ENCODE measurements around the gene ADRA2B.
A peak's percentile ranks its signal among the peaks of the same experiment; 100 is the strongest.

ADRA2B gene

DNA sequence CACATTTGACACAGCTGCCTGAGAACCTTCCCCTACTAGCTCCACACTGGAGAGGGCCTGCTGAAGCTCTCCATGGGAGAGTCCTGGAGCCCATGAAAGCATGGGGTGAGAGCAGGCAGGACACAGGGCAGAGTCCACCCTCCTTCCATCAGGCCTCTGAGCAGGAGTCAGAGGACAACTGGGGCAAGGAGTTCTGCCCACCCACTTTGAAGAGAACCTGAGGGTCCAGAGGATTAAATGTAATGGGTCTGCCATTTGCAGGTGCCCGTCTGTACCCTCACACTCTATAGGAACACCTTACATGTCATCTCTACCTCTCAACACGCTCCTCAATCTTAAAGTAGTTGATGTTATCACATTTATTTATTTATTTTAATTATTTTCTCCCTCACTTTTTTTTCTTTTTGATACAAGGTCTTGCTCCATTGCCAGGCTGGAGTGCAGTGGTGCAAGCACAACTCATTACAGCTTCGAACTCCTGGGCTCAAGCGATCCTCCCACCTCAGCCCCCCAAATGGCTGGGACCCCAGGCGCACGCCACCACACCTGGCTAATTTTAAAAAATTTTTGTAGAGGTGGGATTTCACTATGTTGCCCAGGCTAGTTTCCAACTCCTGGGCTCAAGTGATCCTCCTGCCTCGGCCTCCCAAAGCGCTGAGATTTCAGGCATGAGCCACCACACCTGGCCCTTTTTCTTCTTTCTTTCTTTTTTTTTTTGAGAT lies 10.2 kb downstream of the ADRA2B start:
- Histone ChIP-seq H3K27me3 (ENCODE audit: low read depth) (no peaks in the 10 kb centered on the region), H3K4me3 (no peak overlapping the region), H3K36me3 (replicated peaks) (no peaks in the 10 kb centered on the region), H3K4me1 (no peaks in the 10 kb centered on the region), H3K9me3 (0 out of 2 replicates have a peak, but pooled peaks cover 5% of the 10 kb centered on the region)
- in situ Hi-C loops (cut with MboI; ENCODE audit: low sequenced_read_pairs) = loop anchor here (25.0 kb wide), 1 partner anchor 94 kb away; no protein-coding TSS in a partner anchor
- DNase-seq (ENCODE audit: low spot score in 2 of 2) = no peak

DNA sequence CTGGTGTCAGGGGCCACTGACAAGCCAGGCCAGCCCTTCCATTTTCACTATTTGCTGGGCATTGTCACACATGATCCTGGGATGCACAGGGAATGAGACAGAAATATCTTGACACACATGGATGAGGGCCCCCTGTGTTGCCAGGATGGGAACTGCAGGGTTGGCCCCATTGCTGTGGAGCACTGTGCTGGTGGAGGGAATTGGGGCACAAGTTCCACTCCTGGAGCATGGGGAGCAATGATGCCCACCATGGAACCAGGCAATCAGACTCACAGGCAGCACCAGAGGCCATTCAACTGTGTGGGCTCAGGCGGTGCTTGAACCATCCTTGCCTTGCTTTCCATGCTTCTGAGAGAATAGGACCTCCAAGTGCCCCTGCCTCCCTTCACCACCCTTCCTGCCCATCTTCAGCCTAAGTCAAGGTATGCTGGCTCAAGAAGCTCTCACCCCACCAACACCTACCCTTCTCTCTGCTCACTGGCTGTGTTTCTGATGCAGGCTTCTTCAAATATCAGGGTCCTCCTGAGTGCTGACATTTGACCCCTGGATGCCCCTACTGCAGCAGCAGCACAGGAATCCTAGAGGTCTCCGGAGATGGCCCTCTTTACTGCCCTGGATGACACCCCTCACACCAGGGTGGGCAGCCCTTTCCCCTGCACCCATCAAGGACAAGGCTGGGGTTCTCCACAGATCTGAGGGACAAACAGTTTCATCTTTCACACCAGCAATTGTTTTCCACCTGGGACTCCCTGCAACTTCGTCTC lies 11.0 kb downstream of the ADRA2B start:
- no peak for DNase-seq (ENCODE audit: low spot score in 2 of 2)
- H3K27me3 ChIP-seq (ENCODE audit: low read depth) = no peaks in the 10 kb centered on the region
- H3K36me3 ChIP-seq (replicated peaks) = no peaks in the 10 kb centered on the region
- in situ Hi-C loops (cut with MboI; ENCODE audit: low sequenced_read_pairs) = loop anchor here (25.0 kb wide), 1 partner anchor 93 kb away; no protein-coding TSS in a partner anchor
- H3K4me1 ChIP-seq = no peaks in the 10 kb centered on the region
- no peak overlapping the region for H3K4me3 ChIP-seq
- 0 out of 2 replicates have a peak, but pooled peaks cover 5% of the 10 kb centered on the region for H3K9me3 ChIP-seq

DNA sequence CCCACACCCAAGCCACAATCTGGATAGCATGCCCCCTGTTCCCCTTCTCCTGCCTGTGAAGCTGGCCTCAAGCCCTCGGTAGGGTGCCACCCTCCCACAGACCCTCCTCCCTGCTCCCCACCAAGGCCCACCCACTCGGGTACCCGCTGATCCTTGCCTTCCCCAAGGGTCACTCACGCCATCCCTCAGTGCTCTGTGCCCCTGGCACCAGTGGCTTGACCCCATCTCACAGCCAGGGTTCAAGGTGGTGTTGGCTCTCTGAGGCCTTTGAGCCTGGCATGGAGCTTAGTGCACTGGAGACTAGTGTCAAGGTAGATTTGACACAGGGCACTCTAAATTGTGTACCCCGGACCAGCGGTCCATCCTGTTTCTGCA lies 11.9 kb downstream of the ADRA2B start:
- Histone ChIP-seq H3K9me3 (0 out of 2 replicates have a peak, but pooled peaks cover 5% of the 10 kb centered on the region), H3K36me3 (replicated peaks) (no peaks in the 10 kb centered on the region), H3K27me3 (ENCODE audit: low read depth) (no peaks in the 10 kb centered on the region), H3K4me1 (no peaks in the 10 kb centered on the region), H3K4me3 (no peak overlapping the region)
- no peak for DNase-seq (ENCODE audit: low spot score in 2 of 2)
- in situ Hi-C loops (cut with MboI; ENCODE audit: low sequenced_read_pairs) = loop anchor here (25.0 kb wide), 1 partner anchor 92 kb away; no protein-coding TSS in a partner anchor

DNA sequence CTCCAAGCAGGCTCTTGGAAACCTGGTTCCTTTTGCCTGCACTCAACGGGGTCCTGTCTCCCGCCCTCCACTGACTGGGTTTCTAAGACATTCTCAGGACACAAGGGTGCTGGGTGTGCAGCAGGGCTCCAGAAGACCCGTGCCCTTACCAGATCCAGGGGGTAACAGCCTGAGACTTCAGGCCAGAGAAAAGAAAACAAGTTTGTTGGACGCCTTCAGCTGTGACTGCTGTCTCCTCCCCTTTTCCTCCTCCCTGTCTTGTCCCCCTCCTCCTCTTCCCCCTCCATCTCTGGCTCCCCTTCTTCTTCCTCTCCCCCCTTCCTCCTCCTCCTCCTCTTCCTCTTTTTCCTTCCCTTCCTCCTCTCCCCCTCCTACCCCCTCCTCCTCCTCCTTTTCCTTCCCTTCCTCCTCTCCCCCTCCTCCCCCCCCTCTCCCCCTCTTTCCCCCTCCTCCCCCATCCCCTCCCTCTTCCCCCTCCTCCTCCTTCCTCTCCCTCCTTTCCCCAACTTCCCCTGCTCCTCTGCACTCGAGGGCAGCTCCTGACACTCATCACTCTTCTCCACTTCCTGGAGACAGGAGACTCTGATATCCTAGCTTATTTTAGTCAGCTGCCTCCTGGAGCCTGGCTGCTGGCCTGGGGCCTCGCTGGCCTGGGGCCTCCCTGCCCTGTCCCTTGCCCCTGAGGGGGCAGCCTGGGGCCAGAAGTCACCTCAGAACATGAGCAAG lies 12.4 kb downstream of the ADRA2B start:
- no peaks in the 10 kb centered on the region for H3K27me3 ChIP-seq (ENCODE audit: low read depth)
- H3K9me3 ChIP-seq = 0 out of 2 replicates have a peak, but pooled peaks cover 5% of the 10 kb centered on the region
- no peak for DNase-seq (ENCODE audit: low spot score in 2 of 2)
- H3K36me3 ChIP-seq (replicated peaks) = no peaks in the 10 kb centered on the region
- no peaks in the 10 kb centered on the region for H3K4me1 ChIP-seq
- H3K4me3 ChIP-seq = no peak overlapping the region
- in situ Hi-C loops (cut with MboI; ENCODE audit: low sequenced_read_pairs) = loop anchor here (25.0 kb wide), 1 partner anchor 92 kb away; no protein-coding TSS in a partner anchor

DNA sequence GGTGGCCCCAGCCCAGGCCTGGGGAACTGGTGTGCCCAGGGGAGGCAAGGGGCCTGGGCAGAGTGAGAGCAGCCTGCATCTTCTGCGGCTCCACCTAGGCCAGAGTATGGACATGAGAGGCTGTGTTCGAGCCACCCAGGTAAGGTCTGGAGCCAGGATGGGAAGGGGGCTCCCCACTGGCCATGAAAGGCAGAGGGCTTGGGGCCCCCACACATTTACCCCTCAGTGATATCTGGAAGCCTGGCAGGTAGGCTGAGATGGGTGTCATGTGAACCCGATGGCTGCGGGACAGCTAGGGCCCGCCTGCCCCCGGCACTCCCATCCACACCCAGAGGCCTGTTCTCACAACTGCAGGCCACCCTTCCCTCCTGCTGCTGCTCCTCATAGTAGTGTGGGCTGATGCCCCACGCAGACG lies 13.2 kb downstream of the ADRA2B start:
- H3K9me3 ChIP-seq = 0 out of 2 replicates have a peak, but pooled peaks cover 5% of the 10 kb centered on the region
- no peaks in the 10 kb centered on the region for H3K27me3 ChIP-seq (ENCODE audit: low read depth)
- H3K36me3 ChIP-seq (replicated peaks) = no peaks in the 10 kb centered on the region
- no peak overlapping the region for H3K4me3 ChIP-seq
- H3K4me1 ChIP-seq = no peaks in the 10 kb centered on the region
- DNase-seq (ENCODE audit: low spot score in 2 of 2) = no peak
- in situ Hi-C loops (cut with MboI; ENCODE audit: low sequenced_read_pairs) = loop anchor here (25.0 kb wide), 1 partner anchor 91 kb away; no protein-coding TSS in a partner anchor

DNA sequence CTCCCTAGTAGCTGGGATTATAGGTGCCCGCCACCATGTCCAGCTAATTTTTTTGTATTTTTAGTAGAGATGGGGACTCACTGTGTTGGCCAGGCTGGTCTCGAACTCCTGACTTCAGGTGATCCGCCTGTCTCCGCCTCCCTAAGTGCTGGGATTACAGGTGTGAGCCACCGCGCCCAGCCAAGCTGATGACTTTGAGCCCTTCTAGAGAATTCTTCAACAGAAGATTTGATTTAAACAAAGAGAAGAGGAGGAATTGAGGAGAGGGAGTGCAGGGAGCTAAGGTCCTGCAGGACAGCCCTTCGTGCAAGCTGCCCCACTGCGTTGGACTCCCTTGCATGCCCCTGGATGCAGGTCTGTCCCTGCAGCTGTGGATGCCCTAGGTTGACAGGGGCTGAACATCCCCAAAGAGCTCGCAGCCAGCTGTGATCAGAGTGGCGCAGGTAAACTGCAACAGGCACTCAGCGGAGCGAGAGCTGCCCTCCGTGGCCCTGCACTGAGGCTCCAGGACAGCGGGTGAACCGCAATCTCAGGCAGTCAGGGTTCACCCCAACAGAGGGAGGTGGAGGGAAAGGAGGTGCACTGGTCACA lies 13.7 kb downstream of the ADRA2B start:
- peak in 1 of 2 experiments; percentile 2 for DNase-seq (ENCODE audit: low spot score in 2 of 2)
- in situ Hi-C loops (cut with MboI; ENCODE audit: low sequenced_read_pairs) = loop anchor here (25.0 kb wide), 1 partner anchor 90 kb away; no protein-coding TSS in a partner anchor

DNA sequence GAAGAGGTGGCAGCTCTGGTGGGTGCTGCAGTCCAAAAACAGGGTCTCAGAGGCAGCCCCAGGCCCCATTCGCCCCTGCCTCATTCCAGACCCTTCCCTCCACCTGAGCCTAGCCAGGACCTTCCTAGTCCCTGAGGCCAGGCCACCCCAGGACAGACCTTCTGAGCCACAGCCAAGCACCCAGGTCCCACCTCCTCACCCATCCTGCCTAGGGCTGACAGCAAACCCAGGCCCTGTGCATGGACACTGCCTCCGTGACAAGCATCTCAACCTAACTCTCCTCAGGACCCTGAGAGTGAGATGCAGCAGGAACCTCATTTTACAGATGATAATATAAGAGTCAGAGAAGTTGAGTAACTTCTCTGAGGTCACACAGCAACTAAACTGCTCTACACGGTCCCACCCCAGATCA lies 15.5 kb downstream of the ADRA2B start:
- Histone ChIP-seq H3K36me3 (replicated peaks) (no peaks in the 10 kb centered on the region), H3K27me3 (ENCODE audit: low read depth) (no peaks in the 10 kb centered on the region), H3K4me1 (no peaks in the 10 kb centered on the region), H3K4me3 (no peak overlapping the region), H3K9me3 (0 out of 2 replicates have a peak, but pooled peaks cover 5% of the 10 kb centered on the region)
- in situ Hi-C loops (cut with MboI; ENCODE audit: low sequenced_read_pairs) = loop anchor here (25.0 kb wide), 1 partner anchor 89 kb away; no protein-coding TSS in a partner anchor
- peak in 1 of 2 experiments; percentile 6 for DNase-seq (ENCODE audit: low spot score in 2 of 2)

More for the DNA sequence above, 13.7 kb downstream of the ADRA2B start:
- Histone ChIP-seq H3K4me1 (no peaks in the 10 kb centered on the region), H3K4me3 (no peak overlapping the region), H3K27me3 (ENCODE audit: low read depth) (no peaks in the 10 kb centered on the region), H3K36me3 (replicated peaks) (no peaks in the 10 kb centered on the region), H3K9me3 (0 out of 2 replicates have a peak, but pooled peaks cover 5% of the 10 kb centered on the region)

DNA sequence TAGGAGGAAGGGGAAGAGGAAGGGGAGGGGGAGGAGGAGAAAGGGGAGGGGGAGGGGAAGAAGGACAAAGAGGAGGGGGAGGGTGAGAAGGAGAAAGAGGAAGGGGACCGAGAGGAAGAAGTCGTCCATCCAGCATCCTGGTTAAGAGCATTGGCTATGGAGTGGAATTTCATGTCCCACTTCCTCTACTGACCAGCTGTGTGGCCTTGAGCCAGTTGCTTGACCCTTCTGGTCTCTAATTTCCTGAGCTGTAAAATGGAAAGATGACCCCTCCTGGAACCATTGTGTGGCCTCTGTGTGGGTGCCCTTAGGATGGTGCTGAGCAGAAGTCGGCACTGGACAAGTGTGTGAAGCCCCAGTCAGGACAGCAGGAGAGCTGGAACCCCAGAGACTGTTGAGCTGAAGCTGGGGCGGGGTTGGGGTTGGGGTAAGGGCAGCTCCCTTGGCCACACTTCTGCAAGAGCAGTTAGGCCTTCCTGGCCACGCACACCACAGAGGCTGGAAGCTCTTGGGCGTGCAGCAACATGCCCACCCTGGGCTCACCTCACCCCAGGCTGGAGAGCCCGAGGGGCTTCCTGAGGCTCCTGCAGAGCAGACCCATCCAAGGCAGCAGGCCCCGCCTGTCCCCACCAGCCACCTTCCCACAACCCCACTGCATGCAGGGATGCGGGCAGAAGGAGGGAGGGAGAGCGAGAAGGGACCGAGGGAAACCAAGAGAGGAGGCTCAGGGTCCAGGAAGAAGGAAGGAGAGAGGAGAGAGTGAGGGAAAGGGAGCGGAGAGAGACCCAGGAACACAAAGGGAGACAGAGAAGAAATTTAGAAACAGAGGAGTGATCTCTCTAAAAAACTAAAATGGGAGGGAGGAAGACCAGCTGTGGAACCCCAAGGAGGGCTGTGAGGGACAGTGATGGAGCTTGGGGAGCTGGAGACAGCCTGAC lies 16.2 kb downstream of the ADRA2B start:
- Histone ChIP-seq H3K9me3 (0 out of 2 replicates have a peak, but pooled peaks cover under 1% of the 10 kb centered on the region), H3K4me1 (peaks cover 4% of the 10 kb centered on the region), H3K4me3 (no peak overlapping the region), H3K27me3 (ENCODE audit: low read depth) (no peaks in the 10 kb centered on the region), H3K36me3 (replicated peaks) (no peaks in the 10 kb centered on the region)
- peak in 1 of 2 experiments; percentile 29 for DNase-seq (ENCODE audit: low spot score in 2 of 2)
- in situ Hi-C loops (cut with MboI; ENCODE audit: low sequenced_read_pairs) = loop anchor here (25.0 kb wide), 1 partner anchor 88 kb away; no protein-coding TSS in a partner anchor

DNA sequence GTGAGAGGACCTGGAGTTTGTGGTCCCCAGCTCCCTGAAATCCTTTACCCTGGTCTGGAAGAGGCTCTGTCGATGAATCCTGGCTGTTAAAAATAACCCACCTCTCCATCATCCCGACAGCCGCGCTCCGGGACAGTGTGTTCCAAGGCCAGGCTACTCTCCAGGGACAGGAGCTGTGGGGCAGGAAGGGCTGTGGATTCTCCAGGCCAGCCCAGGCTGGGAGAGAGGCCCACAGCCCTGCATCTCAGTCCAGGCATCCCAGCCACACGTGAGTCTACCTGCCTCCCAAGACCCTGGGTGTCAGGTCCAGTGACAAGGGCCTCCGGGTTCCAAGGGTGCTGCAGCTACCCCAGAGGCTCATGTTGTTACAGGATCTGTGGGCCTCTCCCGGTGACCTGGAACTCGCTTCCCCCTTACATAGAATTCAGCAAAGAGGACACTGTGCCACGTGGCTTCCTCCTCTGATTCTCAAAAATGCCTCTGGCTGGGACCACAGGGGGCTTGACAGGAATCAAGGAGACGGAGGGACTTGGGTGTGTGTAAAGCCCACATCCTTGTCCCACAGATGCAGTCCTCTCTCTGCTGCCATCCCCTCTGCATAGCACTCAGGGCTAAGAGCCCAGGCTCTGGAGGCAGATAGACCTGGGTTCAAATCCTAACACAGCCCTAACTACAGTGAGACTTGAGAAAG lies 17.3 kb downstream of the ADRA2B start:
- Histone ChIP-seq H3K9me3 (no peaks in the 10 kb centered on the region), H3K4me3 (no peak overlapping the region), H3K36me3 (replicated peaks) (no peaks in the 10 kb centered on the region), H3K27me3 (ENCODE audit: low read depth) (no peaks in the 10 kb centered on the region), H3K4me1 (peaks cover 11% of the 10 kb centered on the region)
- peak in 1 of 2 experiments; percentile 5 for DNase-seq (ENCODE audit: low spot score in 2 of 2)
- in situ Hi-C loops (cut with MboI; ENCODE audit: low sequenced_read_pairs) = no loop called here

DNA sequence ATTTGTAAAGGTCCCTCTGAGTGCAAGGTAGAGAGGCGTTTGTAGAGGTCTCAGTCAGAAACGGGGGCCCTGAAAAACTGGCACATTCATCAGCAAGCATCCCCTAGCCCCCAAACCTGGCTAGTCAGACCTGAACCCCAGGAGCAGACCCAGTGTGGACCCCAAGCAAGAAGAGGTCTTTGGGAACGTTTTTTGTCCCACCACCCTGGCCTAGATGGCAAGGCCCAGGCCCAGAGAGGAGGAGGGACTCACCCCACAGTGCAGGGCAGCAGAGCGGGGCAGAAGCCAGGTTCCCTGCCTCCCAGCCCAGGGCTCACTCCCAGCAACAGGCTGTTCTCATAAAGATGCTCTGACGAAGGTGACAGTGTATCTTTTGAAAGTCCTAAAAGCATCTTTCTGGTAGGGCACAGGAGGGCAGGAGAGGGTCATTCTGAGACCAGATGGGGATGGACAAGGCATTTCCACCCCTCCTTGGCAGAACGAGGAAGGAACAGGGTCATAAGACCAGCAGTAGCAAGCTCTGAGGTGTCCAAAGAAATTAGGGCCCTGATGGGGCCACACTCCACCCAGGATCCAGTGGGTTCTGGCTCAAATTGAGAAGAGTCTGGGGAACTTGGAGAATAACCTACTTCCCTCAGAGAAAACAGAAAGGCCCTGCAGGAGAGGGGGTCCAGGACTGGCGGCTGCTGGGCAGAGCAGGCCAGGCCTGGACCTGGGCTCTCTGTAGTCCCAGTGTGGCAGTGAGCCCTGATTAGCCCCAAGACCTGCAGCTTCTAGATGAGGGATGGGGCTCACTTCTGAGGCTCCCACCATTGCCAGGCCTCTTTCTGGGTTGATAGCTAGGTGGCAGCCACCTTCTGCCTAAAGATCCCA lies 18.2 kb downstream of the ADRA2B start:
- in situ Hi-C loops (cut with MboI; ENCODE audit: low sequenced_read_pairs) = no loop called here
- H3K27me3 ChIP-seq (ENCODE audit: low read depth) = no peaks in the 10 kb centered on the region
- no peaks in the 10 kb centered on the region for H3K9me3 ChIP-seq
- no peak overlapping the region for H3K4me3 ChIP-seq
- no peaks in the 10 kb centered on the region for H3K36me3 ChIP-seq (replicated peaks)
- H3K4me1 ChIP-seq = peaks cover 18% of the 10 kb centered on the region
- DNase-seq (ENCODE audit: low spot score in 2 of 2) = peak in 1 of 2 experiments; percentile 5

DNA sequence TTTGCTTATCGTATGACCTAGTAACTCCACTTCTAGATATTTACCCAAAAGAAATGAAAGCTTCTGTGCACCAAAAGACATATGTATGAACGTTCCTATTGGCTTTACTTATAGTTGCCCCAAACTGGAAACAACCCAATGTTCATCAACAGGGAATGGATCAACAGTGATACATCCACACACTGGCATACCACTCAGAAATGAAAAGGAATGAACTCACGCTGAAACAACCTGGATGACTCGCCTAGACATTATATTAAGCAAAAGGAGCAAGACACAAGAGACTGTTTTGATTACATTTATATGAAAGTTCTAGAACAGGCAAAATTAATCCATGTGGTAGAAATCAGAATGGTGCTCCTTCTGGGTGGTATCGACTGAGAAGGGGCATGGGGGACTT lies 18.9 kb downstream of the ADRA2B start:
- in situ Hi-C loops (cut with MboI; ENCODE audit: low sequenced_read_pairs) = no loop called here
- Histone ChIP-seq H3K4me3 (no peak overlapping the region), H3K4me1 (peaks cover 20% of the 10 kb centered on the region), H3K27me3 (ENCODE audit: low read depth) (no peaks in the 10 kb centered on the region), H3K36me3 (replicated peaks) (no peaks in the 10 kb centered on the region), H3K9me3 (no peaks in the 10 kb centered on the region)
- DNase-seq (ENCODE audit: low spot score in 2 of 2) = no peak

All from HAP-1 (cell line).